ENCODE data around the gene RAB44.

RAB44 gene

GRCh38 chr6:36771145-36771544 lies 73.5 kb downstream of the RAB44 start:
- TF ChIP-seq CTCF (IDR thresholded peaks at IDR 0.05) (no peak), ZFX (IDR thresholded peaks at IDR 0.05; ENCODE audit: borderline replicate concordance) (no peak)
- H3K27ac ChIP-seq, result no peak overlapping the region

GRCh38 chr6:36772397-36772796 lies 74.8 kb downstream of the RAB44 start:
- no peak overlapping the region for H3K27ac ChIP-seq
- TF ChIP-seq CTCF (IDR thresholded peaks at IDR 0.05) (no peak), ZFX (IDR thresholded peaks at IDR 0.05; ENCODE audit: borderline replicate concordance) (no peak)

- no peak overlapping the region for H3K27ac ChIP-seq
- no peak for TF ChIP-seq CTCF (IDR thresholded peaks at IDR 0.05)
- no peak for TF ChIP-seq ZFX (IDR thresholded peaks at IDR 0.05; ENCODE audit: borderline replicate concordance)
Observed at GRCh38 chr6:36774331-36774730, 76.7 kb downstream of the RAB44 start.

GRCh38 chr6:36776167-36776566 lies 78.5 kb downstream of the RAB44 start:
- TF ChIP-seq CTCF (IDR thresholded peaks at IDR 0.05), result no peak
- no peak for TF ChIP-seq ZFX (IDR thresholded peaks at IDR 0.05; ENCODE audit: borderline replicate concordance)
- no peak overlapping the region for H3K27ac ChIP-seq

- TF ChIP-seq CTCF (IDR thresholded peaks at IDR 0.05) (no peak), ZFX (IDR thresholded peaks at IDR 0.05; ENCODE audit: borderline replicate concordance) (no peak)
- H3K27ac ChIP-seq, result no peak overlapping the region
Observed at GRCh38 chr6:36777801-36778200, 80.2 kb downstream of the RAB44 start.

- TF ChIP-seq ZFX (IDR thresholded peaks at IDR 0.05; ENCODE audit: borderline replicate concordance), result no peak
- no peak for TF ChIP-seq CTCF (IDR thresholded peaks at IDR 0.05)
- H3K27ac ChIP-seq, result no peak overlapping the region
Observed at GRCh38 chr6:36779227-36779626, 81.6 kb downstream of the RAB44 start.

GRCh38 chr6:36780442-36781177 lies 83.0 kb downstream of the RAB44 start:
- TF ChIP-seq ZFX (IDR thresholded peaks at IDR 0.05; ENCODE audit: borderline replicate concordance) (no peak), CTCF (IDR thresholded peaks at IDR 0.05) (no peak)
- H3K27ac ChIP-seq, result no peak overlapping the region
